HepG2 (cell line): ENCODE data around the gene DNAAF1. TPM values are rescaled to one million over a fixed set of nuclear protein-coding genes. Genes with fewer than 3 reads are reported as not detected.
A peak's percentile ranks its signal among the peaks of the same experiment; 100 is the strongest.

Experiments
- CENPT ChIP-seq: sonication (generic); formaldehyde crosslinking; IDR thresholded peaks from 2 replicates; pipeline ENCODE4 v1.8.0; 2022; ENCODE audit warnings: low read depth, mild to moderate bottlenecking, moderate library complexity, missing genetic modification reagents
- HNRNPH1 ChIP-seq: fragments of 200-400 bp; formaldehyde crosslinking; optimal IDR thresholded peaks from 2 replicates; pipeline ENCODE3; 2017; ENCODE audit warnings: mild to moderate bottlenecking, low read depth, low read length
- HNRNPUL1 ChIP-seq: fragments of 200-400 bp; formaldehyde crosslinking; IDR thresholded peaks from 2 replicates; pipeline ENCODE4 v1.6.1; 2017; ENCODE audit warnings: low read depth, mild to moderate bottlenecking, low read length, moderate library complexity
- KAT8 ChIP-seq: IDR thresholded peaks from 2 replicates; pipeline ENCODE4 v1.6.1; 2016; ENCODE audit warnings: missing genetic modification reagents, missing compliant biosample characterization
- KLF12 ChIP-seq: sonication (generic); formaldehyde crosslinking; IDR thresholded peaks from 2 replicates; pipeline ENCODE4 v1.4.0; 2020; ENCODE audit warnings: missing genetic modification reagents, borderline replicate concordance
- MED1 ChIP-seq: sonication (generic); formaldehyde crosslinking; IDR thresholded peaks from 2 replicates; pipeline ENCODE4 v1.4.0; 2020; ENCODE audit warnings: missing genetic modification reagents
- MIXL1 ChIP-seq: IDR thresholded peaks from 2 replicates; pipeline ENCODE4 v1.6.1; 2016
- MTA1 ChIP-seq: sonication (generic); formaldehyde crosslinking; IDR thresholded peaks from 2 replicates; pipeline ENCODE4 v1.4.0; 2020; ENCODE audit warnings: missing genetic modification reagents, mild to moderate bottlenecking, borderline replicate concordance
- PCBP1 ChIP-seq: fragments of 200-400 bp; formaldehyde crosslinking; IDR thresholded peaks from 2 replicates; pipeline ENCODE4 v1.6.1; 2017; ENCODE audit warnings: mild to moderate bottlenecking, low read depth, low read length, borderline replicate concordance
- PRMT3 ChIP-seq: sonication (generic); formaldehyde crosslinking; IDR thresholded peaks from 2 replicates; pipeline ENCODE4 v1.8.1; 2022; ENCODE audit warnings: low read depth, mild to moderate bottlenecking, moderate library complexity, missing genetic modification reagents, borderline replicate concordance
- SMAD3 ChIP-seq: sonication (generic); formaldehyde crosslinking; IDR thresholded peaks from 2 replicates; pipeline ENCODE4 v1.4.0; 2020; ENCODE audit warnings: missing genetic modification reagents
- SP2 ChIP-seq: sonication (generic); formaldehyde crosslinking; IDR thresholded peaks from 2 replicates; pipeline ENCODE4 v1.5.1; 2020; ENCODE audit warnings: mild to moderate bottlenecking, missing genetic modification reagents
- ZBED4 ChIP-seq: sonication (generic); formaldehyde crosslinking; IDR thresholded peaks from 2 replicates; pipeline ENCODE4 v1.4.0; 2020; ENCODE audit warnings: missing genetic modification reagents, borderline replicate concordance
- ZBTB3 ChIP-seq: sonication (generic); formaldehyde crosslinking; IDR thresholded peaks from 2 replicates; pipeline ENCODE4 v1.4.0; 2020; ENCODE audit warnings: low read depth, mild to moderate bottlenecking, moderate library complexity, missing genetic modification reagents, borderline replicate concordance
- ZNF101 ChIP-seq: sonication (generic); formaldehyde crosslinking; IDR thresholded peaks from 2 replicates; pipeline ENCODE4 v1.4.0; 2020; ENCODE audit warnings: mild to moderate bottlenecking, low read depth, missing genetic modification reagents, borderline replicate concordance
- ZNF12 ChIP-seq: sonication (generic); formaldehyde crosslinking; IDR thresholded peaks from 2 replicates; pipeline ENCODE4 v1.5.0; 2020; ENCODE audit warnings: missing genetic modification reagents
- ZNF337 ChIP-seq: sonication (generic); formaldehyde crosslinking; IDR thresholded peaks from 2 replicates; pipeline ENCODE4 v1.5.1; 2020; ENCODE audit warnings: missing genetic modification reagents, low read depth, mild to moderate bottlenecking, borderline replicate concordance
- ZNF616 ChIP-seq: sonication (generic); formaldehyde crosslinking; IDR thresholded peaks from 2 replicates; pipeline ENCODE4 v1.5.0; 2020; ENCODE audit warnings: low read depth, mild to moderate bottlenecking, missing genetic modification reagents
- polyA plus RNA-seq, 8 experiments: library from polyadenylated mRNA; depleted of rRNA in 3 of 8; stranded (reverse) in 7 of 8; unstranded in 1 of 8; fragments of >200 nt; fragmentation: Illumina TruSeq in 4 of 8; extraction: Trizol in 4 of 8; gene quantifications; 2 replicates each; pipeline versions ENCODE4 v1.2.1 to v1.2.3, GENCODE V29; 2011 to 2016; ENCODE audit warnings: low read depth in 4 of 8, missing spikeins in 1 of 8, mixed read lengths in 1 of 8; ENCODE audit not compliant: insufficient read depth in 1 of 8
- total RNA-seq, 5 experiments: library from RNA; depleted of rRNA; stranded (reverse); fragments of >200 nt; fragmentation: Illumina TruSeq; extraction: Trizol; gene quantifications; 2 replicates each; pipeline ENCODE4 v1.2.3, GENCODE V29; 2016; ENCODE audit warnings: low read depth in 1 of 5
- TF ChIP-seq, protein P1 (sequence below): sonication (generic); formaldehyde crosslinking; IDR thresholded peaks from 2 replicates; pipeline ENCODE4 v1.4.0; 2020; ENCODE audit warnings: missing genetic modification reagents
- TF ChIP-seq, protein P2 (sequence below): sonication (generic); formaldehyde crosslinking; IDR thresholded peaks from 2 replicates; pipeline ENCODE4 v1.4.0; 2020; ENCODE audit warnings: missing genetic modification reagents

Gene DNAAF1
- total and polyA plus RNA-seq, 2 of the 13 experiments (the other 11 are each of a cell fraction or from before 2014, with no cell fraction given) = 0.04 TPM; not detected in 1

DNA sequence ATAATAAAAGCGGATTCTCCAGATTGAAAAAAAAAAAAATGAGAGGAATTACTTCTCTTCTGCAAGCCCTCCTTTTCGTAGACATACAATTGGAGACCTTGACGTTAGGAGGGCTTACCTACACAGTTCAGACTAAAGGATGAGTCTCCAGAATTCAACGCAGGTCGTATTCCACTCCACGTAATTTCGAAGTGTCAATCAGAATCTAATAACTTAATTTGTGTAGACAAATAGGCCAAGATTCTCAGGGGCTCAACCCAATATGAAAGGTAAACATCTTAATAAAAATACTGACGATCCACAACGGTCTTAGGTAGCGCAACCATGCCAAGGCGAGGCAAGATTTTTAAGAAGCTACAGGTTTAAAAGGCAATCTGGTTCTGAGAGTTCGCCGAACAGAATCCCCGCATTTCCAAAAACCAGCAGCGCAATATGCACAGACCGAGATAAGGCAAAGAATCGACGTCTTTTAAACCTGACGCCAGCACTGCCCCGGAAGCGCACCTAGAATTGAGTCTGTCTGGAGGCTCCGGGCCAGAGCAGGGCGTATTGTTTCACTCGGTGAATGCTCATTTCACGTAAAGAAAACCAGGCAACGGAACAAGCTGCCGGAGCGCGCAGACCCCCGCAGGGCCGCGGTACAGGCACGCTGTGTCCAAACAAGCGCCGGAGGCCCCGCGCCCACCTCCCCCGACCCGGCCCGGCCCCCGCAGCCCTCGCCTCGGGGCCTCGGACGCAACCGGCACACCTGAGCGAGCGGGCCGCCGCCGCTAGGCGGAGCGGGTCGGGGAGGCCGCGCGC is 29.0 kb upstream of the DNAAF1 start (continued):
- TF ChIP-seq ZBTB3 (CRISPR knock-in tag) (no peak), ZNF101 (CRISPR knock-in tag) (no peak), HNRNPUL1 (no peak), PCBP1 (no peak), MED1 (CRISPR knock-in tag) (no peak), MTA1 (no peak), HNRNPH1 (no peak), SMAD3 (CRISPR knock-in tag) (no peak), ZNF12 (CRISPR knock-in tag) (no peak), PRMT3 (CRISPR knock-in tag) (no peak), ZNF616 (no peak; the same call in 1 of the 2 replicates), KAT8 (CRISPR knock-in tag) (no peak), CENPT (CRISPR knock-in tag) (no peak), KLF12 (CRISPR knock-in tag) (no peak), ZBED4 (no peak), SP2 (no peak), MIXL1 (CRISPR knock-in tag) (no peak), ZNF337 (CRISPR knock-in tag) (no peak)
- TF ChIP-seq, protein P1, sequence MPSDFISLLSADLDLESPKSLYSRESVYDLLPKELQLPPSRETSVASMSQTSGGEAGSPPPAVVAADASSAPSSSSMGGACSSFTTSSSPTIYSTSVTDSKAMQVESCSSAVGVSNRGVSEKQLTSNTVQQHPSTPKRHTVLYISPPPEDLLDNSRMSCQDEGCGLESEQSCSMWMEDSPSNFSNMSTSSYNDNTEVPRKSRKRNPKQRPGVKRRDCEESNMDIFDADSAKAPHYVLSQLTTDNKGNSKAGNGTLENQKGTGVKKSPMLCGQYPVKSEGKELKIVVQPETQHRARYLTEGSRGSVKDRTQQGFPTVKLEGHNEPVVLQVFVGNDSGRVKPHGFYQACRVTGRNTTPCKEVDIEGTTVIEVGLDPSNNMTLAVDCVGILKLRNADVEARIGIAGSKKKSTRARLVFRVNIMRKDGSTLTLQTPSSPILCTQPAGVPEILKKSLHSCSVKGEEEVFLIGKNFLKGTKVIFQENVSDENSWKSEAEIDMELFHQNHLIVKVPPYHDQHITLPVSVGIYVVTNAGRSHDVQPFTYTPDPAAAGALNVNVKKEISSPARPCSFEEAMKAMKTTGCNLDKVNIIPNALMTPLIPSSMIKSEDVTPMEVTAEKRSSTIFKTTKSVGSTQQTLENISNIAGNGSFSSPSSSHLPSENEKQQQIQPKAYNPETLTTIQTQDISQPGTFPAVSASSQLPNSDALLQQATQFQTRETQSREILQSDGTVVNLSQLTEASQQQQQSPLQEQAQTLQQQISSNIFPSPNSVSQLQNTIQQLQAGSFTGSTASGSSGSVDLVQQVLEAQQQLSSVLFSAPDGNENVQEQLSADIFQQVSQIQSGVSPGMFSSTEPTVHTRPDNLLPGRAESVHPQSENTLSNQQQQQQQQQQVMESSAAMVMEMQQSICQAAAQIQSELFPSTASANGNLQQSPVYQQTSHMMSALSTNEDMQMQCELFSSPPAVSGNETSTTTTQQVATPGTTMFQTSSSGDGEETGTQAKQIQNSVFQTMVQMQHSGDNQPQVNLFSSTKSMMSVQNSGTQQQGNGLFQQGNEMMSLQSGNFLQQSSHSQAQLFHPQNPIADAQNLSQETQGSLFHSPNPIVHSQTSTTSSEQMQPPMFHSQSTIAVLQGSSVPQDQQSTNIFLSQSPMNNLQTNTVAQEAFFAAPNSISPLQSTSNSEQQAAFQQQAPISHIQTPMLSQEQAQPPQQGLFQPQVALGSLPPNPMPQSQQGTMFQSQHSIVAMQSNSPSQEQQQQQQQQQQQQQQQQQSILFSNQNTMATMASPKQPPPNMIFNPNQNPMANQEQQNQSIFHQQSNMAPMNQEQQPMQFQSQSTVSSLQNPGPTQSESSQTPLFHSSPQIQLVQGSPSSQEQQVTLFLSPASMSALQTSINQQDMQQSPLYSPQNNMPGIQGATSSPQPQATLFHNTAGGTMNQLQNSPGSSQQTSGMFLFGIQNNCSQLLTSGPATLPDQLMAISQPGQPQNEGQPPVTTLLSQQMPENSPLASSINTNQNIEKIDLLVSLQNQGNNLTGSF (CRISPR knock-in tag) = 0 out of 2 replicates have a peak, but pooled peaks have one; percentile 37
- TF ChIP-seq, protein P2, sequence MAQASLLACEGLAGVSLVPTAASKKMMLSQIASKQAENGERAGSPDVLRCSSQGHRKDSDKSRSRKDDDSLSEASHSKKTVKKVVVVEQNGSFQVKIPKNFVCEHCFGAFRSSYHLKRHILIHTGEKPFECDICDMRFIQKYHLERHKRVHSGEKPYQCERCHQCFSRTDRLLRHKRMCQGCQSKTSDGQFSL (CRISPR knock-in tag) = peak; percentile 22; the same call in 1 of the 2 replicates
